Measurements from ENCODE around the gene STAM2. TPM values are rescaled to one million over a fixed set of nuclear protein-coding genes. Genes with fewer than 3 reads are reported as not detected.

STAM2 gene
- total RNA-seq, 1 experiment from 2014 or later = 28.1 TPM

- no peaks in the 10 kb centered on the region for H3K9me3 ChIP-seq (ENCODE audit: low read depth, low read length, poor library complexity, severe bottlenecking)
- TF ChIP-seq CTCF (conservative IDR thresholded peaks at IDR 0.05; ENCODE audit: low read depth, low read length) = no peak
- TF ChIP-seq EZH2 (IDR thresholded peaks at IDR 0.05; ENCODE audit: borderline replicate concordance, low read depth, low read length, poor library complexity, severe bottlenecking) = no peak
- ChIA-PET POLR2A (ENCODE audit: low non-redundant PET) (no interaction called here), CTCF (no interaction called here)
- no peaks in the 10 kb centered on the region for H3K4me1 ChIP-seq (ENCODE audit: insufficient read depth, low read length, poor library complexity, severe bottlenecking)
- H3K27me3 ChIP-seq (replicated peaks; ENCODE audit: insufficient read depth, low read depth, low read length, poor library complexity) = peaks cover 3% of the 10 kb centered on the region
- no TSS peak for BruUV-seq (replicated peaks)
- H3K4me3 ChIP-seq (ENCODE audit: low read depth, low read length, poor library complexity, severe bottlenecking) = no peak overlapping the region
- no peak for DNase-seq (ENCODE audit: low spot score)
- no peak overlapping the region for H3K27ac ChIP-seq (ENCODE audit: low read depth, low read length, poor library complexity, severe bottlenecking)
- intact Hi-C loops (cut with micrococcal nuclease; ENCODE audit: unreplicated experiment) = no loop called here
- no peaks in the 10 kb centered on the region for H3K36me3 ChIP-seq (ENCODE audit: insufficient read depth, low read length, poor library complexity, severe bottlenecking)
Observed at GRCh38 chr2:152078023-152078422, 97.5 kb downstream of the STAM2 start.

- DNase-seq (ENCODE audit: low spot score) = no peak
- Histone ChIP-seq H3K4me3 (ENCODE audit: low read depth, low read length, poor library complexity, severe bottlenecking) (no peak overlapping the region), H3K27ac (ENCODE audit: low read depth, low read length, poor library complexity, severe bottlenecking) (no peak overlapping the region), H3K27me3 (replicated peaks; ENCODE audit: insufficient read depth, low read depth, low read length, poor library complexity) (peaks cover 3% of the 10 kb centered on the region), H3K36me3 (ENCODE audit: insufficient read depth, low read length, poor library complexity, severe bottlenecking) (no peaks in the 10 kb centered on the region), H3K4me1 (ENCODE audit: insufficient read depth, low read length, poor library complexity, severe bottlenecking) (no peaks in the 10 kb centered on the region), H3K9me3 (ENCODE audit: low read depth, low read length, poor library complexity, severe bottlenecking) (no peaks in the 10 kb centered on the region)
- TF ChIP-seq EZH2 (IDR thresholded peaks at IDR 0.05; ENCODE audit: borderline replicate concordance, low read depth, low read length, poor library complexity, severe bottlenecking) (no peak), CTCF (conservative IDR thresholded peaks at IDR 0.05; ENCODE audit: low read depth, low read length) (no peak)
- ChIA-PET POLR2A (ENCODE audit: low non-redundant PET) (no interaction called here), CTCF (interaction anchor here (0.7 kb wide), 1 partner anchor 574 kb away, joined by 3 read pairs; no protein-coding TSS in a partner anchor)
- intact Hi-C loops (cut with micrococcal nuclease; ENCODE audit: unreplicated experiment) = no loop called here
- no TSS peak for BruUV-seq (replicated peaks)
Observed at GRCh38 chr2:152075461-152076050, 100.0 kb downstream of the STAM2 start.

- CTCF ChIA-PET = interaction anchor here (0.6 kb wide), 1 partner anchor 104 kb away, joined by 3 read pairs; no protein-coding TSS in a partner anchor
- H3K4me1 ChIP-seq (ENCODE audit: insufficient read depth, low read length, poor library complexity, severe bottlenecking) = no peaks in the 10 kb centered on the region
Observed at GRCh38 chr2:152072011-152072410, 103.6 kb downstream of the STAM2 start.

More at GRCh38 chr2:152072011-152072410, 103.6 kb downstream of the STAM2 start:
- POLR2A ChIA-PET (ENCODE audit: low non-redundant PET) = no interaction called here
- no peak overlapping the region for H3K27ac ChIP-seq (ENCODE audit: low read depth, low read length, poor library complexity, severe bottlenecking)
- TF ChIP-seq CTCF (conservative IDR thresholded peaks at IDR 0.05; ENCODE audit: low read depth, low read length) (no peak), EZH2 (IDR thresholded peaks at IDR 0.05; ENCODE audit: borderline replicate concordance, low read depth, low read length, poor library complexity, severe bottlenecking) (no peak)
- no peaks in the 10 kb centered on the region for H3K36me3 ChIP-seq (ENCODE audit: insufficient read depth, low read length, poor library complexity, severe bottlenecking)
- intact Hi-C loops (cut with micrococcal nuclease; ENCODE audit: unreplicated experiment) = no loop called here
- no peaks in the 10 kb centered on the region for H3K9me3 ChIP-seq (ENCODE audit: low read depth, low read length, poor library complexity, severe bottlenecking)
- no peak for DNase-seq (ENCODE audit: low spot score)
- no peak overlapping the region for H3K4me3 ChIP-seq (ENCODE audit: low read depth, low read length, poor library complexity, severe bottlenecking)
- peaks cover 3% of the 10 kb centered on the region for H3K27me3 ChIP-seq (replicated peaks; ENCODE audit: insufficient read depth, low read depth, low read length, poor library complexity)
- no TSS peak for BruUV-seq (replicated peaks)

Data from A673 (cell line).